ENCODE data around the gene ADCK1. TPM values are rescaled to one million over a fixed set of nuclear protein-coding genes. Genes with fewer than 3 reads are reported as not detected.

ADCK1 gene
- total RNA-seq, 1 experiment from 2014 or later: 8.8 TPM

DNA sequence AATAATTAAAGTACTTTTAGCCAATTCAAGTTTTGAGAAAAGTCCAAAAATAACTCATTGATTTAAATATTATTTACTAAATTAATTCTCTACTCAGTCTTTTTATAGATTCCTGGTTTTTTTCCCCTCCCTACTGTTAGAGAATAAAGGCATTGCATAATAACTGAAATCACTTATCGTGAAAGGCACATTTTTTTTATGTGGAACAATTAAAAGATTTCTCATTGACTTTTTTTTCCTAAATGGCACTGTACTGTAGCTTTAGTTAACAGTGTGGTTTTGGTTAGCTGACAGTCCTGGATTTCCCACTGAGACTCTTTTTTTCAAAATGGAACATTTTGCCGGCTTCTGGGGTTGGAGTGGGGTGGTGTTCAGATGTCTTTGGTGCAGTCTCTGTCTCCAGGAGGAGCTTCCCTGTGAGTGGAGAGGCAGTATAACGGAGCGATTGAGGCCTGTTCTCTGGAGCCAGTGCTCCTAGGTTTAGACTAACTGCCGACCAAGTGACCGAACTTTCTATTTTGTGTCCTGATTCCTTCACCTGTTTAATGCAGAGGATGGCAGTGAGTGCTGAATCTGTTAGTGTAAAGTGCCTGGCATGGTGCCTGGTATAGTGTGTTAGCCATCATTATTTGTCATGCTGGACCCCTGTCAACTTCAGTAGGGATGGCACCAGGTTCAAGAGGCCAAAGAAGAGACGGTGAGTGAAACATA is 117.7 kb downstream of the ADCK1 start:
- H3K27me3 Mint-ChIP-seq (ENCODE audit: insufficient read depth, unreplicated experiment): no peaks in the 10 kb centered on the region
- no peaks in the 10 kb centered on the region for H3K36me3 Mint-ChIP-seq (ENCODE audit: insufficient read depth, unreplicated experiment)
- TF ChIP-seq, protein P1, sequence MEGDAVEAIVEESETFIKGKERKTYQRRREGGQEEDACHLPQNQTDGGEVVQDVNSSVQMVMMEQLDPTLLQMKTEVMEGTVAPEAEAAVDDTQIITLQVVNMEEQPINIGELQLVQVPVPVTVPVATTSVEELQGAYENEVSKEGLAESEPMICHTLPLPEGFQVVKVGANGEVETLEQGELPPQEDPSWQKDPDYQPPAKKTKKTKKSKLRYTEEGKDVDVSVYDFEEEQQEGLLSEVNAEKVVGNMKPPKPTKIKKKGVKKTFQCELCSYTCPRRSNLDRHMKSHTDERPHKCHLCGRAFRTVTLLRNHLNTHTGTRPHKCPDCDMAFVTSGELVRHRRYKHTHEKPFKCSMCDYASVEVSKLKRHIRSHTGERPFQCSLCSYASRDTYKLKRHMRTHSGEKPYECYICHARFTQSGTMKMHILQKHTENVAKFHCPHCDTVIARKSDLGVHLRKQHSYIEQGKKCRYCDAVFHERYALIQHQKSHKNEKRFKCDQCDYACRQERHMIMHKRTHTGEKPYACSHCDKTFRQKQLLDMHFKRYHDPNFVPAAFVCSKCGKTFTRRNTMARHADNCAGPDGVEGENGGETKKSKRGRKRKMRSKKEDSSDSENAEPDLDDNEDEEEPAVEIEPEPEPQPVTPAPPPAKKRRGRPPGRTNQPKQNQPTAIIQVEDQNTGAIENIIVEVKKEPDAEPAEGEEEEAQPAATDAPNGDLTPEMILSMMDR (IDR thresholded peaks at IDR 0.05; ENCODE audit: insufficient read depth in 1 of 2, low read depth in 1 of 2, low read length in 1 of 2, severe bottlenecking in 1 of 2, unreplicated experiment in 1 of 2): no peak
- Histone ChIP-seq H3K9me3 (no peaks in the 10 kb centered on the region), H3K4me1 (no peaks in the 10 kb centered on the region), H3K36me3 (ENCODE audit: control insufficient read depth, insufficient read depth, low read length) (no peaks in the 10 kb centered on the region), H3K27me3 (replicated peaks; ENCODE audit: control insufficient read depth, insufficient read depth, low read length) (no peaks in the 10 kb centered on the region), H3K4me3 (ENCODE audit: low read depth, low read length) (no peak overlapping the region)
- no peak overlapping the region for H3K4me3 Mint-ChIP-seq (ENCODE audit: unreplicated experiment)
- CTCF ChIA-PET: no interaction called here
- intact Hi-C loops (cut with micrococcal nuclease; ENCODE audit: unreplicated experiment): no loop called here
- H3K4me1 Mint-ChIP-seq (ENCODE audit: low read depth, unreplicated experiment): no peaks in the 10 kb centered on the region
- H3K27ac Mint-ChIP-seq (ENCODE audit: unreplicated experiment): no peak overlapping the region
- DNase-seq: no peak
- POLR2A ChIA-PET: no interaction called here
- H3K9me3 Mint-ChIP-seq (ENCODE audit: unreplicated experiment): no peaks in the 10 kb centered on the region
- no TSS peak for BruUV-seq (replicated peaks)

DNA sequence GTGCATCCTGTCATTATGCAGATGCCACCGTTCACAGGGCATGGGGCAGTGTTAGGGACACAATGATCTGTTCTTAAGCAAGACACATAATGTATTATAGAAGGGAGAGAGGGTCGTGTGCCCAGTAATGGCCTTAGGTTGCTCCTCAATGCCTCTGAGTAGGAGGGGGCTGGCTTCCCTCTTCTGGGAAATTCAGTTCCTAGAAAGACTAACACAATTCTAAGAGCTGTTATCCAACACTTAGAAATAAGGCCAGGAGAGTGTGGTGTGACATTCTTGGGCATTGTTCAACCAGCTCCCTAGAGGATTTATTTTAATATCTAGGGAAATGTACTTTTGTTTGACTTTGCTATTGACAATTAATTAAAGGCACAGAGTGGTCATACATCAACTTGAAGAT is 118.5 kb downstream of the ADCK1 start:
- Mint-ChIP-seq H3K36me3 (ENCODE audit: insufficient read depth, unreplicated experiment) (no peaks in the 10 kb centered on the region), H3K27me3 (ENCODE audit: insufficient read depth, unreplicated experiment) (no peaks in the 10 kb centered on the region), H3K4me3 (ENCODE audit: unreplicated experiment) (no peak overlapping the region), H3K9me3 (ENCODE audit: unreplicated experiment) (no peaks in the 10 kb centered on the region), H3K27ac (ENCODE audit: unreplicated experiment) (no peak overlapping the region), H3K4me1 (ENCODE audit: low read depth, unreplicated experiment) (no peaks in the 10 kb centered on the region)
- no TSS peak for BruUV-seq (replicated peaks)
- DNase-seq: no peak
- Histone ChIP-seq H3K4me3 (ENCODE audit: low read depth, low read length) (no peak overlapping the region), H3K9me3 (no peaks in the 10 kb centered on the region), H3K4me1 (no peaks in the 10 kb centered on the region), H3K27me3 (replicated peaks; ENCODE audit: control insufficient read depth, insufficient read depth, low read length) (no peaks in the 10 kb centered on the region), H3K36me3 (ENCODE audit: control insufficient read depth, insufficient read depth, low read length) (no peaks in the 10 kb centered on the region)
- CTCF ChIA-PET: no interaction called here
- TF ChIP-seq, protein P1 (IDR thresholded peaks at IDR 0.05; ENCODE audit: insufficient read depth in 1 of 2, low read depth in 1 of 2, low read length in 1 of 2, severe bottlenecking in 1 of 2, unreplicated experiment in 1 of 2): no peak
- intact Hi-C loops (cut with micrococcal nuclease; ENCODE audit: unreplicated experiment): no loop called here
- POLR2A ChIA-PET: no interaction called here

DNA sequence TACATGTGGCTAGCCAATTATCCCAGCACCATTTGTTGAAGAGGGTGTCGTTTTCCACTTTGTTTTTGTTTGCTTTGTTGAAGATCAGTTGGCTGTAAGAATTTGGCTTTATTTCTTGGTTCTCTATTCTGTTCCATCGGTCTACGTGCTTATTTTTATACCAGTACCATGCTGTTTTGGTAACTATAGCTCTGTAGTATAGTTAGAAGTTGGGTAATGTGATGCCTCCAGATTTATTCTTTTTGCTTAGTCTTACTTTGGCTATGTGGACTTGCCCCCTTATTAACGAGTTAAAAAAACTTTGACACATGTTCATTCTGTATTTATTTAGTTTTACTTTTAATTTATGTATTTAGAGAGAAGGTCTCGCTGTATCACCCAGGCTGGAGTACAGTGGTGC is 120.4 kb downstream of the ADCK1 start:
- no peaks in the 10 kb centered on the region for H3K27me3 Mint-ChIP-seq (ENCODE audit: insufficient read depth, unreplicated experiment)
- no peaks in the 10 kb centered on the region for H3K36me3 ChIP-seq (ENCODE audit: control insufficient read depth, insufficient read depth, low read length)
- TF ChIP-seq, protein P1 (IDR thresholded peaks at IDR 0.05; ENCODE audit: insufficient read depth in 1 of 2, low read depth in 1 of 2, low read length in 1 of 2, severe bottlenecking in 1 of 2, unreplicated experiment in 1 of 2): no peak
- H3K4me3 ChIP-seq (ENCODE audit: low read depth, low read length): no peak overlapping the region
- no peak for DNase-seq
- H3K9me3 Mint-ChIP-seq (ENCODE audit: unreplicated experiment): no peaks in the 10 kb centered on the region
- CTCF ChIA-PET: no interaction called here
- no peak overlapping the region for H3K4me3 Mint-ChIP-seq (ENCODE audit: unreplicated experiment)
- H3K4me1 Mint-ChIP-seq (ENCODE audit: low read depth, unreplicated experiment): no peaks in the 10 kb centered on the region
- no peaks in the 10 kb centered on the region for H3K4me1 ChIP-seq
- H3K27ac Mint-ChIP-seq (ENCODE audit: unreplicated experiment): no peak overlapping the region
- POLR2A ChIA-PET: no interaction called here
- no peaks in the 10 kb centered on the region for H3K27me3 ChIP-seq (replicated peaks; ENCODE audit: control insufficient read depth, insufficient read depth, low read length)
- no peaks in the 10 kb centered on the region for H3K36me3 Mint-ChIP-seq (ENCODE audit: insufficient read depth, unreplicated experiment)
- BruUV-seq (replicated peaks): no TSS peak
- intact Hi-C loops (cut with micrococcal nuclease; ENCODE audit: unreplicated experiment): no loop called here
- H3K9me3 ChIP-seq: no peaks in the 10 kb centered on the region
